Kasumi-1 (cell line): ENCODE results near the gene PDE6D.
A peak's percentile ranks its signal among the peaks of the same experiment; 100 is the strongest.

Source experiments
- DNase-seq, 2 experiments: peaks; one replicate each; lab custom pipeline; 2025; lab: John Stamatoyannopoulos, UW

Gene PDE6D

GRCh38 chr2:231707625-231707926 is 73.5 kb downstream of the PDE6D start:
- no peak for DNase-seq

- peak; percentile 84 to 86 for DNase-seq
These were observed 74.1 kb downstream of the PDE6D start for GRCh38 chr2:231706731-231707624.

DNA sequence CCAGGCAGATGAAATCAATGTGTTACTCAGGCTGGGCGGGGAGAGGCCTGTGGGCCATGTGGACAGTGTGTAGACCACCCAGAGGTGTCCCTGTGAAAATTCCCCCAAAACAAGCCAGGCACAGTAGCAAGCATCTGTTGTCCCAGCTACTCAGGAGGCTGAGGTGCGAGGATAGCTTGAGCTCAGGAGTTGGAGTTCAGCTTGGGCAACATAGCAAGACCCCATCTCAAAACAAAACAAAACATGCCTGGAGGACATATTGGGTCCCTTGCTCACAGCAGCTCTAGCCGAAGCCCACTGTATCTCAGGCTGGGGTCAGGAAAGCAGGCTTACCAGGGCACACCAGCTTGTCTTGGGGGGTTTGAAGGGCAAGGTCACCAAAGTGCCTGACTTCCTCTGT is 77.1 kb downstream of the PDE6D start:
- no peak for DNase-seq

DNA sequence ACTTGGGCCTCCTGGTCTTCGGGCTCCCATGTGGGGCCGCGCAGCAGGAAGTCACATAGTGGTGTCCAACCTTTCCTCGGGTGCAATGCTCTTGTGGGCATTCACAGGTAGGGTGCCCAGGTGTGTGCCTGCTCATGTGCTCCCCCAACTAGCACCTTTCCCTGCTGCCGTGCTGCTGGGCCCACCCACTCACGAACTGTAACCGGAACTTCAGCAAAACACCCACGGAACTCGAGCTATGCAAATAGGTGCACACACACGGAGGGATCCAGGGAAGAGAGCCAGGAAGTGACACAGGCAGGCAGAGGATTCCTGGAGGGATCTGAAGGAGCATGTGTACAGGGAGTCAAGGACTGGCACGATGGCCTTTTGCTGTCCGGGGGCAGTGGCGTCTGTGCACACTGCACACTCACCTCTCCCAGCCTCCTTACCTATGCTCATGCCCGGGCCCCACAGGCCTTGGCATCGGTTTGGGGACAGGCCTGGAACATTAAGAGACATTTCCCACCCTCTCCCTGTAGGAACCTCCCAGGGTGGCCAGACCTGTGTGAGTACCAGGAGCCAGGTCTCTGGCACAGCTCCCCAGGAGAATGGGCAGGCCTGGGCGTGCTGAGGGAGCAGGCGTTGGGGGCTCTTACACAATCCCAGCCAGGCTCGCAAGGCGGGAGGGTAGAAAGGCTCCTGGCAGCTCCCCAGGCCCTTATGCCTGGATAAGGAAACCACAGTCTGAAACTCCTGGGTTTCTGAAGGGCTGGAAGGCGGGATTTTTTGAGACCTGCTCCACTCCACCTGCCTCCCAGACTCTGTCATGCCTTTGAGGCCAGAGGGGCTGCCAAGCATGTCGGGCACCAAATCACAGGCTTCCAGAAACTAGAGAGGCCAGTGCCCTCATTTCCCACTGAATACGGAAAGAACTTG is 79.4 kb downstream of the PDE6D start:
- DNase-seq, result no peak

DNA sequence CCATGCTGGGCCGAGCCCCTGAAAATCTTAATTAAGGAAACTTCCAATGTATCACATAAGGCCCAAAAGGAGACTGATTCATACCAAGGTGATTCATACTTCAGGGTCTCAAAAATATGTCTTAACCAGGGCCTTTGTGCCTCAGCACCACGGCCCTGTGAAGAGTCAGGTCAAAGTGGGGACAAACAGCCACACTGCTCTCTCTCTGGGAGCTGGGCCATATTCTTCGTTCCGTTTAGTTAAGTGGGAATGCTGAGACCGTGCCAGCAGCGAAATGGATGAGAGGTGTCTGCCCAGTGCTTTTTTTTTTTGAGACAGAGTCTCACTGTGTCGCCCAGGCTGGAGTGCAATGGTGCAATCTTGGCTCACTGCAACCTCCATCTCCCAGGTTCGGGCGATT is 82.1 kb downstream of the PDE6D start:
- no peak for DNase-seq

DNA sequence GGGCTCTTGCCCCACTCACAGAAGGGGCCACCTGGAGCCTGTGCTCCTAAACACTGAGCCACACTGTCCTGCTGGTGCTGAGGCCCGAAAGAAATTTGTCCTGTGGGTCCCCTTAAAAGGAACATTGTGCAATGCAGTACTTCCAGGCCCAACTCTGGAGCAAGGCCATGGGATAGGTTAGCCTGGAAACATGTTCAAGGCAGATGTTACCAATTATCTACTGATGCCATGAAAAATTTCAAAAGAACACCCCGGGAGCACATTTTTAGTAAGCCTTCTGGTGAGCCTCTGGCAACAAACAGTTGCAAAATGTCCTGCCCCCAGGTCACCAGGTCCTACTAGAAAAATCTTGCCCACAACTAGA is 85.1 kb downstream of the PDE6D start:
- DNase-seq, result no peak

GRCh38 chr2:231693956-231694355 is 87.1 kb downstream of the PDE6D start:
- no peak for DNase-seq

GRCh38 chr2:231692847-231693246 is 88.2 kb downstream of the PDE6D start:
- DNase-seq, result no peak

- DNase-seq, result no peak
These were observed 89.8 kb downstream of the PDE6D start for GRCh38 chr2:231691251-231691772.

DNA sequence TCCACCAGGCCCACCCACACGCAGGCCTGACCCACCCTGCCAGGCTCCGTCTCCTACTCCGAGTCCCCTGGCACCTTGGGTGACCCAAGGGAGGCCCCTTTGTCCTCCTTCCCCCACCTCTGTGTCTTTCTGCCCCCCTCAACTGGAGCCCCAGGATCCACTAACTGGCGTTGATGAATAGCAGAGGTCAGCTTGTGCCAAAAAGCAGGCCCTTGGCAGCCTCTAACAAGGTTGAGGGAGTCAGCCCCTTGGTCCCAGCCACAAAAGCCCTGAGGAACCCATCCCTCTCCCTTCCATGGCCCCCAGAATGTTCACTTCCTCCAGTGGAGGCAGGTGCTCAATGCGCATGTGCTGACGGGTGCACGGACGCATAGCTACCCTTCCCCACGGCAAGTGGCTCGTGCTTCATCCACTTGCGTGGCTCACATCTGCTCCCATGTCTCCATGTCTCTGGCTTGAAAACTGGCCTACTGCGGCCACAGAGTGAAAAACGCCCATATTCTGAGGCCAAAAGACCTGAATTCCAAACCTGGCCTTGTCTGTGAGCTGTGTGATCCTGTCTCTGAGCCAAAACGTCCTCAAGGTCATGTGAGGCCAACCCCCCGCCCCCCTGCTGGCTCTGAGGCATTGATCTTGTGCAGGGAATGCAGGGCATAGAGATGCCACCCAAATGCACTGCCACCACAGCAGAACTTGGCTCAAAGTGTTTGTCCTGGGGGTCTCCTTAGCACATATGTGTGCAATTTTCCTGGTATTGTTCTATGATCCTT is 91.8 kb downstream of the PDE6D start:
- DNase-seq, result no peak

GRCh38 chr2:231688719-231689118 is 92.4 kb downstream of the PDE6D start:
- no peak for DNase-seq

- no peak for DNase-seq
These were observed 93.1 kb downstream of the PDE6D start for GRCh38 chr2:231687961-231688360.

DNA sequence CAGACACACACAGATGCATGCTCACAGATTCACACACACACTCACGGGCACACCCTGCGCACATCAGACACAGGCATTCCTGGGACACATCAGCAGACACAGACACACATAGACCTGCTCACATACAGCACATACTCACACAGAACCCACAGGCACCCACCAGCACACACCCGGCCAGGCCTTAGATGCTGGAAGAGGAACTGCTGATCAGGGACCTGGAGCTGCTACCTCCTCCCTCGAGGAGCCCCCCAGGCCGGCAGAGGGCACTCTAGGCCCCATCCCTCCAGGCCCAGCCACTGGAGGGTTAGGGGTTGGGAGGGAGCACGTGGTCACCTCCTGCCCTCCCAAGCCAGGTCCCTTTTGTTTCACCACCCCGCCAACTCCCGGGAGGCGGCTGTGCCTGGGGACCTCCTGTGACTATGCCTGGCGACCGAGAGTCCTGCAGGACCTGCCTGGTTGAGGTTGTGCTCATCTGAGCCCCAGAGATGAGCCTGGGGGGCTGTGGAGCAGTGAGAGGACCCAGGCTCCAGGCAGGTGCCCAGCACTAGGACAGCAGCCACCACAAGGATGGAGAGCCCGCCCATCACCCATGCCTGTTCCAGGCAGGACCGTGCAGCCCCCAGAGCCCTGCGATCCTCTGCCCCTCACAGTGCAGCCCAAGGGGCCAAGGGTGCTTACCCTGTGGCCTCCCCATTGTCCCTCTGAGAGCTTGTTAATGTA is 93.8 kb downstream of the PDE6D start:
- DNase-seq, result peak; percentile 72 to 73

GRCh38 chr2:231686192-231687100 is 94.6 kb downstream of the PDE6D start:
- no peak for DNase-seq

GRCh38 chr2:231685349-231686191 is 95.5 kb downstream of the PDE6D start:
- DNase-seq, result peak; percentile 11 to 16

DNA sequence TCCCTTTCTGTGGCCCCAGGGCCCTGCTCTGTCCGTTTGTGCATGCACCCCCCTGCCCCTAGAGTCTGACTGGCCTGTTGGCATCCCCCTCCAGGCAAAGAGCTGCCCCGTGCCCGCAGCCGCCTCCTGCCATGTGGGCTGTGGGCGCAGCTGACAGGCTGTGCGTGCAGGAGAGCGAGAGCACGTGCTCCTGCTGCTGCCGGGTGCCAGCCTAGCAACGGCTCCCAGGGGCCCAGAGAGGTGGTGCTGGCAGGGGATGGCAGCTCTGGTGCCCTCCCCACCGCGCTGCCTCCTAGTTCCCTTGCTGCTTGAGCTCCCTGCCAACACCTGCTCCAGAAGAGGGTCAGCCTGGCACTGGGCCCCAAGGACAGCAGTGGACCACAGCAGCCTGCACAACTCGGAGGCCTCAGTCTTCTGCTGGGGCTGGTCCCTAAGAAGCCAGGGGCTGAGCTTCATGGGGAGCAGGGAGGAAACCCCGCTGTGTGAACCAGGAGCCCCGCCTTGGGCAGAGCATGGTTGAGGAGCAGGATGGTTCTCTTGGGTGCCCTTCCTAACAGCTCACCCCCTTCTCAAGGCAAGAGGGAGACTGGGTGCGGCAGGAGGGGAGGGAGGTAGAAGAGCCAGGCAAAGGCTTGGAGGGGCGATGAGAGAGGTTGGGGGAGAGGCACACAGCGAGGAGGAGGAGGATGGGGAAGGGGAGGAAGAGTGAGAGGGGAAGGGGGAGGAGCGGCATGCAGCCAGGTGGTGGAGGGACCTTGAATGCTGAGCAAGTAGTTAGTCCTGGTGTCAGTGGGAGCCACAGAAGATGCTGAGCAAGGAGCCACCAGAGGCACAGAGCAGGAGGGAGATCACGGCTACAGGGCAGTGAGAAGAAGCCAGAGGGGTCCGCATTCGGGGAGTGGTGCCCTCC is 96.5 kb downstream of the PDE6D start:
- no peak for DNase-seq

GRCh38 chr2:231683292-231684235 is 97.5 kb downstream of the PDE6D start:
- no peak for DNase-seq
